K562 (cell line): ENCODE data around the gene PCF11. TPM values are rescaled to one million over a fixed set of nuclear protein-coding genes. Genes with fewer than 3 reads are reported as not detected.

Experiments used
- CBX2 ChIP-seq: fragments of 200-600 bp; sonication (generic); IDR thresholded peaks from one replicate; pipeline ENCODE4 v1.6.1; 2012; ENCODE audit warnings: mild to moderate bottlenecking, low read length, inconsistent platforms; ENCODE audit not compliant: insufficient read depth, poor library complexity, severe bottlenecking
- JUND ChIP-seq, 2 experiments: IDR thresholded peaks; 2 replicates in 1 of 2; 3 replicates in 1 of 2; pipeline ENCODE4 v1.6.1; 2011; ENCODE audit warnings: borderline replicate concordance in 2 of 2, low read depth in 2 of 2, low read length in 2 of 2, improper control_type of control experiment in 1 of 2, missing biosample characterization in 1 of 2, missing genetic modification characterization in 1 of 2, missing genetic modification reagents in 1 of 2
- MEF2A ChIP-seq: IDR thresholded peaks from 2 replicates; pipeline ENCODE4 v1.6.1; 2011; ENCODE audit warnings: low read depth, mild to moderate bottlenecking, low read length, moderate library complexity; ENCODE audit not compliant: control insufficient read depth
- NR4A1 ChIP-seq, 2 experiments: fragments of 250-450 bp in 1 of 2; fragments of 450-650 bp in 1 of 2; sonication (Bioruptor Pico) in 1 of 2; IDR thresholded peaks; 2 replicates each; pipeline versions ENCODE4 v1.4.0 to v1.6.1; 2016 to 2020; ENCODE audit warnings: mild to moderate bottlenecking in 2 of 2, missing compliant biosample characterization in 1 of 2, missing genetic modification characterization in 1 of 2, moderate library complexity in 1 of 2
- RBM15 ChIP-seq: fragments of 200-400 bp; formaldehyde crosslinking; IDR thresholded peaks from 2 replicates; pipeline ENCODE4 v1.6.1; 2018; ENCODE audit warnings: mild to moderate bottlenecking, low read length, moderate library complexity; ENCODE audit not compliant: insufficient read depth
- RFX5 ChIP-seq: IDR thresholded peaks from 2 replicates; pipeline ENCODE4 v1.6.1; 2011; ENCODE audit warnings: low read depth, mild to moderate bottlenecking, improper control_type of control experiment, low read length
- STAT5A ChIP-seq: IDR thresholded peaks from 2 replicates; pipeline ENCODE4 v1.6.1; 2012; ENCODE audit warnings: low read length, inconsistent platforms, borderline replicate concordance
- TCFL5 ChIP-seq: fragments of 250-450 bp; sonication (Bioruptor Pico); conservative IDR thresholded peaks from 2 replicates; pipeline ENCODE4 v1.6.1; 2021; ENCODE audit warnings: mild to moderate bottlenecking, moderate library complexity, matching md5 sums
- TOE1 ChIP-seq, 2 experiments: fragments of 450-650 bp in 1 of 2; sonication (generic) in 1 of 2; formaldehyde crosslinking in 1 of 2; IDR thresholded peaks; 2 replicates each; pipeline versions ENCODE4 v1.7.1 to v1.8.0; 2016 to 2022; ENCODE audit warnings: borderline replicate concordance in 2 of 2, mild to moderate bottlenecking in 2 of 2, antibody characterized with exemption in 1 of 2, inconsistent platforms in 1 of 2, low read depth in 1 of 2, missing genetic modification reagents in 1 of 2, moderate library complexity in 1 of 2
- XRCC4 ChIP-seq: IDR thresholded peaks from one replicate; pipeline ENCODE4 v1.6.1; 2011; ENCODE audit not compliant: insufficient read depth, insufficient read length; ENCODE audit errors: extremely low read depth
- polyA plus RNA-seq, 8 experiments: library from polyadenylated mRNA; depleted of rRNA in 4 of 8; stranded (reverse) in 5 of 8; unstranded in 3 of 8; fragments of >200 nt; fragmentation: Nextera tagmentation in 2 of 8; fragmentation: Illumina TruSeq in 1 of 8; extraction: Ambion mirVana in 2 of 8; extraction: Trizol in 1 of 8; gene quantifications; 2 replicates each; pipeline versions ENCODE4 v1.2.1 to v1.2.3, GENCODE V29; 2011 to 2014; ENCODE audit warnings: inconsistent platforms in 1 of 8, missing spikeins in 1 of 8
- total RNA-seq, 7 experiments: library from RNA; depleted of rRNA in 6 of 7; stranded (reverse); fragments of >200 nt in 6 of 7; fragmentation: Illumina TruSeq in 2 of 7; extraction: Trizol in 2 of 7; gene quantifications; 2 replicates each; pipeline versions ENCODE4 v1.2.1 to v1.2.3, GENCODE V29; 2011 to 2021; ENCODE audit warnings: low replicate concordance in 1 of 7
- TF ChIP-seq, protein P1 (sequence below): sonication (generic); formaldehyde crosslinking; IDR thresholded peaks from 2 replicates; pipeline ENCODE4 v1.8.0; 2023; ENCODE audit warnings: mild to moderate bottlenecking, missing genetic modification reagents
- TF ChIP-seq, protein P2 (sequence below): fragments of 450-650 bp; IDR thresholded peaks from 2 replicates; pipeline ENCODE4 v1.6.1; 2017; ENCODE audit warnings: antibody characterized with exemption, mild to moderate bottlenecking
- TF ChIP-seq, protein P3 (sequence below): fragments of 250-450 bp; sonication (Bioruptor Pico); IDR thresholded peaks from 2 replicates; pipeline ENCODE4 v1.8.0; 2021; ENCODE audit warnings: moderate library complexity, mild to moderate bottlenecking, inconsistent platforms
- TF ChIP-seq, protein P4 (sequence below), 2 experiments: fragments of 250-450 bp in 1 of 2; fragments of 450-650 bp in 1 of 2; sonication (Bioruptor Pico) in 1 of 2; IDR thresholded peaks; 2 replicates each; pipeline versions ENCODE4 v1.6.1 to v1.8.0; 2016 to 2021; ENCODE audit warnings: mild to moderate bottlenecking in 2 of 2, moderate library complexity in 2 of 2, missing compliant biosample characterization in 1 of 2, missing genetic modification characterization in 1 of 2

Gene PCF11
- total and polyA plus RNA-seq, 9 of the 15 experiments (the other 6 are each of a cell fraction or from before 2014, with no cell fraction given), result 9.3 to 91.6 (median 54.4) TPM

DNA sequence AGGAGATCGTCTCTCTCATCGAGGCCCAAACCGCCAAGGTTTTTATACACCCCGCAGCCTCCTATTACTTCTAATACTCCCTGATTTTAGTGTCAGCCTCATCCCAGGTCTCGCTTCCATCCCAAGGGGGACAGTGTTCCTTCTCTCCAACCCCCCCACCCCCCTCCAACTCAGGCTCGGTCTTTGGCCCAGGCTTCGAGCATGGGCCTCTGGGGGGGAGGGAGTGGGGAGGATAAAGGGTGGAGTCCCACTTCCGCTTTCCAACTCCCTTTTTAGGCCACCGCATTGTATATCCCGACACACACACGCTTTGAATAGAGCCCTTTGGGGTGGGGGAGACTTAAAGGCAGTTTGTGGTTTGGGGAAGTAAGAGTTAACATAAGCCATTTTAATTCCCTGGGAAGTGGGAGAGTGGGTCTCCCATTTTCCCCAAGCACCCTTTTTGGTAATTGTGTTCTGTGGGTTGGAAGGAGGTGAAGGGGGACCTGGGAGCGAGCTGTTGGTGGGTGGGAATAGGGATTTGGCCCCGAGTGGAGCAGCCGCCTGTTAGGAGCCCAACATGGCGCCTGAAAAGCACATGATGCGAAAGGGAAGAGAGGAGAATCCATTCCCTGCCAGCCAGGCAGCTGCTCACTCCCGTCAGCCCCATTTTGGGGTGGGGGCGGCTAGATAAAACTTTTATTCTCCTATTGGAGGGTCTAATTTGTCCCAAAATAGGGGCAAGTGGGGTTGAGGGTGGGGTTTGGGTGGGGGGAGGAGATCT, 844 bp downstream of the PCF11 start (continued):
- TF ChIP-seq, protein P1, sequence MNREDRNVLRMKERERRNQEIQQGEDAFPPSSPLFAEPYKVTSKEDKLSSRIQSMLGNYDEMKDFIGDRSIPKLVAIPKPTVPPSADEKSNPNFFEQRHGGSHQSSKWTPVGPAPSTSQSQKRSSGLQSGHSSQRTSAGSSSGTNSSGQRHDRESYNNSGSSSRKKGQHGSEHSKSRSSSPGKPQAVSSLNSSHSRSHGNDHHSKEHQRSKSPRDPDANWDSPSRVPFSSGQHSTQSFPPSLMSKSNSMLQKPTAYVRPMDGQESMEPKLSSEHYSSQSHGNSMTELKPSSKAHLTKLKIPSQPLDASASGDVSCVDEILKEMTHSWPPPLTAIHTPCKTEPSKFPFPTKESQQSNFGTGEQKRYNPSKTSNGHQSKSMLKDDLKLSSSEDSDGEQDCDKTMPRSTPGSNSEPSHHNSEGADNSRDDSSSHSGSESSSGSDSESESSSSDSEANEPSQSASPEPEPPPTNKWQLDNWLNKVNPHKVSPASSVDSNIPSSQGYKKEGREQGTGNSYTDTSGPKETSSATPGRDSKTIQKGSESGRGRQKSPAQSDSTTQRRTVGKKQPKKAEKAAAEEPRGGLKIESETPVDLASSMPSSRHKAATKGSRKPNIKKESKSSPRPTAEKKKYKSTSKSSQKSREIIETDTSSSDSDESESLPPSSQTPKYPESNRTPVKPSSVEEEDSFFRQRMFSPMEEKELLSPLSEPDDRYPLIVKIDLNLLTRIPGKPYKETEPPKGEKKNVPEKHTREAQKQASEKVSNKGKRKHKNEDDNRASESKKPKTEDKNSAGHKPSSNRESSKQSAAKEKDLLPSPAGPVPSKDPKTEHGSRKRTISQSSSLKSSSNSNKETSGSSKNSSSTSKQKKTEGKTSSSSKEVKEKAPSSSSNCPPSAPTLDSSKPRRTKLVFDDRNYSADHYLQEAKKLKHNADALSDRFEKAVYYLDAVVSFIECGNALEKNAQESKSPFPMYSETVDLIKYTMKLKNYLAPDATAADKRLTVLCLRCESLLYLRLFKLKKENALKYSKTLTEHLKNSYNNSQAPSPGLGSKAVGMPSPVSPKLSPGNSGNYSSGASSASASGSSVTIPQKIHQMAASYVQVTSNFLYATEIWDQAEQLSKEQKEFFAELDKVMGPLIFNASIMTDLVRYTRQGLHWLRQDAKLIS, result peak; percentile 93; the same call in 1 of the 2 replicates
- TF ChIP-seq, protein P2, sequence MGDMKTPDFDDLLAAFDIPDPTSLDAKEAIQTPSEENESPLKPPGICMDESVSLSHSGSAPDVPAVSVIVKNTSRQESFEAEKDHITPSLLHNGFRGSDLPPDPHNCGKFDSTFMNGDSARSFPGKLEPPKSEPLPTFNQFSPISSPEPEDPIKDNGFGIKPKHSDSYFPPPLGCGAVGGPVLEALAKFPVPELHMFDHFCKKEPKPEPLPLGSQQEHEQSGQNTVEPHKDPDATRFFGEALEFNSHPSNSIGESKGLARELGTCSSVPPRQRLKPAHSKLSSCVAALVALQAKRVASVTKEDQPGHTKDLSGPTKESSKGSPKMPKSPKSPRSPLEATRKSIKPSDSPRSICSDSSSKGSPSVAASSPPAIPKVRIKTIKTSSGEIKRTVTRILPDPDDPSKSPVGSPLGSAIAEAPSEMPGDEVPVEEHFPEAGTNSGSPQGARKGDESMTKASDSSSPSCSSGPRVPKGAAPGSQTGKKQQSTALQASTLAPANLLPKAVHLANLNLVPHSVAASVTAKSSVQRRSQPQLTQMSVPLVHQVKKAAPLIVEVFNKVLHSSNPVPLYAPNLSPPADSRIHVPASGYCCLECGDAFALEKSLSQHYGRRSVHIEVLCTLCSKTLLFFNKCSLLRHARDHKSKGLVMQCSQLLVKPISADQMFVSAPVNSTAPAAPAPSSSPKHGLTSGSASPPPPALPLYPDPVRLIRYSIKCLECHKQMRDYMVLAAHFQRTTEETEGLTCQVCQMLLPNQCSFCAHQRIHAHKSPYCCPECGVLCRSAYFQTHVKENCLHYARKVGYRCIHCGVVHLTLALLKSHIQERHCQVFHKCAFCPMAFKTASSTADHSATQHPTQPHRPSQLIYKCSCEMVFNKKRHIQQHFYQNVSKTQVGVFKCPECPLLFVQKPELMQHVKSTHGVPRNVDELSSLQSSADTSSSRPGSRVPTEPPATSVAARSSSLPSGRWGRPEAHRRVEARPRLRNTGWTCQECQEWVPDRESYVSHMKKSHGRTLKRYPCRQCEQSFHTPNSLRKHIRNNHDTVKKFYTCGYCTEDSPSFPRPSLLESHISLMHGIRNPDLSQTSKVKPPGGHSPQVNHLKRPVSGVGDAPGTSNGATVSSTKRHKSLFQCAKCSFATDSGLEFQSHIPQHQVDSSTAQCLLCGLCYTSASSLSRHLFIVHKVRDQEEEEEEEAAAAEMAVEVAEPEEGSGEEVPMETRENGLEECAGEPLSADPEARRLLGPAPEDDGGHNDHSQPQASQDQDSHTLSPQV, result peak; percentile 35; the same call in 1 of the 2 replicates
- TF ChIP-seq JUND (IDR thresholded peaks at IDR 0.05; ENCODE audit: borderline replicate concordance, low read depth, low read length) (no peak), JUND (tag; IDR thresholded peaks at IDR 0.05; ENCODE audit: borderline replicate concordance, low read depth, low read length) (no peak), TOE1 (IDR thresholded peaks at IDR 0.05; ENCODE audit: borderline replicate concordance) (peak; percentile 61; the same call in 1 of the 2 replicates), TOE1 (CRISPR knock-in tag; IDR thresholded peaks at IDR 0.05; ENCODE audit: borderline replicate concordance, low read depth) (no peak), TCFL5 (CRISPR knock-in tag) (no peak), CBX2 (no peak), MEF2A (no peak), NR4A1 (CRISPR knock-in tag; IDR thresholded peaks at IDR 0.05) (no peak), NR4A1 (tag; IDR thresholded peaks at IDR 0.05) (no peak), STAT5A (0 out of 2 replicates have a peak, but pooled peaks have one; percentile 32), RFX5 (no peak), RBM15 (no peak), XRCC4 (no peak)
- TF ChIP-seq, protein P3, sequence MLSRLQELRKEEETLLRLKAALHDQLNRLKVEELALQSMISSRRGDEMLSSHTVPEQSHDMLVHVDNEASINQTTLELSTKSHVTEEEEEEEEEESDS (CRISPR knock-in tag), result no peak
- TF ChIP-seq, protein P4, sequence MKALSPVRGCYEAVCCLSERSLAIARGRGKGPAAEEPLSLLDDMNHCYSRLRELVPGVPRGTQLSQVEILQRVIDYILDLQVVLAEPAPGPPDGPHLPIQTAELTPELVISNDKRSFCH (CRISPR knock-in tag; IDR thresholded peaks at IDR 0.05), result no peak
- TF ChIP-seq, protein P4 (tag; IDR thresholded peaks at IDR 0.05), result 0 out of 2 replicates have a peak, but pooled peaks have one; percentile 61
